Stomach (tissue), 4 donors: Measurements from ENCODE around the gene HSPA12A.

Experiments used
- POLR2A ChIP-seq, 4 donors: fragments of 450-650 bp; IDR thresholded peaks; one replicate each; pipeline ENCODE4 v1.6.1; 2016; ENCODE audit warnings: antibody characterized with exemption in 4 of 4, control low read depth in 2 of 4, mild to moderate bottlenecking in 1 of 4, moderate library complexity in 1 of 4
- POLR2AphosphoS5 ChIP-seq, 3 donors: sonication (generic); formaldehyde crosslinking; IDR thresholded peaks; one replicate each; pipeline ENCODE4 v1.6.1; 2016; ENCODE audit warnings: antibody characterized with exemption in 3 of 3
- TF ChIP-seq, protein P1 (sequence below), 7 experiments: fragments of 450-650 bp in 4 of 7; fragments of 200-600 bp in 3 of 7; sonication (generic) in 3 of 7; IDR thresholded peaks; one replicate each; pipeline ENCODE4 v1.5.1; 2016 to 2019; ENCODE audit warnings: antibody characterized with exemption in 7 of 7, control low read depth in 2 of 7, mild to moderate bottlenecking in 1 of 7

- TF ChIP-seq POLR2AphosphoS5 (IDR thresholded peaks at IDR 0.05) (no peak), POLR2A (IDR thresholded peaks at IDR 0.05) (no peak)
- TF ChIP-seq, protein P1, sequence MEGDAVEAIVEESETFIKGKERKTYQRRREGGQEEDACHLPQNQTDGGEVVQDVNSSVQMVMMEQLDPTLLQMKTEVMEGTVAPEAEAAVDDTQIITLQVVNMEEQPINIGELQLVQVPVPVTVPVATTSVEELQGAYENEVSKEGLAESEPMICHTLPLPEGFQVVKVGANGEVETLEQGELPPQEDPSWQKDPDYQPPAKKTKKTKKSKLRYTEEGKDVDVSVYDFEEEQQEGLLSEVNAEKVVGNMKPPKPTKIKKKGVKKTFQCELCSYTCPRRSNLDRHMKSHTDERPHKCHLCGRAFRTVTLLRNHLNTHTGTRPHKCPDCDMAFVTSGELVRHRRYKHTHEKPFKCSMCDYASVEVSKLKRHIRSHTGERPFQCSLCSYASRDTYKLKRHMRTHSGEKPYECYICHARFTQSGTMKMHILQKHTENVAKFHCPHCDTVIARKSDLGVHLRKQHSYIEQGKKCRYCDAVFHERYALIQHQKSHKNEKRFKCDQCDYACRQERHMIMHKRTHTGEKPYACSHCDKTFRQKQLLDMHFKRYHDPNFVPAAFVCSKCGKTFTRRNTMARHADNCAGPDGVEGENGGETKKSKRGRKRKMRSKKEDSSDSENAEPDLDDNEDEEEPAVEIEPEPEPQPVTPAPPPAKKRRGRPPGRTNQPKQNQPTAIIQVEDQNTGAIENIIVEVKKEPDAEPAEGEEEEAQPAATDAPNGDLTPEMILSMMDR (IDR thresholded peaks at IDR 0.05), result no peak
Observed at GRCh38 chr10:116704926-116705325, 37.4 kb downstream of the HSPA12A start.
